HL-60 (cell line): ENCODE results near the gene ARMC9.

ENCODE experiments used
- DNase-seq, 2 experiments: peaks; one replicate each; pipeline ENCODE4 v3.0.0-alpha.2; 2010 to 2020; ENCODE audit warnings: low read depth in 1 of 2, low spot score in 1 of 2
- H3K27ac ChIP-seq: fragments of 250-450 bp; sonication (Bioruptor Pico); replicated peaks from 2 replicates; pipeline ENCODE4 v1.5.1; 2020; ENCODE audit warnings: mild to moderate bottlenecking, moderate library complexity
- H3K27me3 ChIP-seq: fragments of 250-450 bp; sonication (Bioruptor Pico); 2 replicates; pipeline ENCODE4 v1.5.1; 2021; ENCODE audit warnings: mild to moderate bottlenecking, moderate library complexity; ENCODE audit not compliant: insufficient read depth, poor library complexity, severe bottlenecking
- H3K4me3 ChIP-seq: replicated peaks from 2 replicates; pipeline ENCODE4 v1.5.1; 2011; ENCODE audit warnings: mild to moderate bottlenecking, control low read depth, low read length; ENCODE audit not compliant: insufficient read depth
- GABPA ChIP-seq: IDR thresholded peaks from 2 replicates; pipeline ENCODE4 v1.6.1; 2012; ENCODE audit warnings: low read depth
- POLR2AphosphoS5 ChIP-seq: IDR thresholded peaks from 2 replicates; pipeline ENCODE4 v1.6.1; 2012; ENCODE audit warnings: low read depth
- SPI1 ChIP-seq: IDR thresholded peaks from 2 replicates; pipeline ENCODE4 v1.6.1; 2012; ENCODE audit warnings: low read depth, mild to moderate bottlenecking, borderline replicate concordance
- TF ChIP-seq, protein P1 (sequence below): IDR thresholded peaks from one replicate; pipeline ENCODE4 v1.5.1; 2011; ENCODE audit warnings: low read length, control low read depth, inconsistent platforms; ENCODE audit not compliant: insufficient read depth
- TF ChIP-seq, protein P2 (sequence below): IDR thresholded peaks from 2 replicates; pipeline ENCODE4 v1.6.1; 2012; ENCODE audit warnings: low read depth; ENCODE audit not compliant: insufficient replicate concordance

The ARMC9 gene

DNA sequence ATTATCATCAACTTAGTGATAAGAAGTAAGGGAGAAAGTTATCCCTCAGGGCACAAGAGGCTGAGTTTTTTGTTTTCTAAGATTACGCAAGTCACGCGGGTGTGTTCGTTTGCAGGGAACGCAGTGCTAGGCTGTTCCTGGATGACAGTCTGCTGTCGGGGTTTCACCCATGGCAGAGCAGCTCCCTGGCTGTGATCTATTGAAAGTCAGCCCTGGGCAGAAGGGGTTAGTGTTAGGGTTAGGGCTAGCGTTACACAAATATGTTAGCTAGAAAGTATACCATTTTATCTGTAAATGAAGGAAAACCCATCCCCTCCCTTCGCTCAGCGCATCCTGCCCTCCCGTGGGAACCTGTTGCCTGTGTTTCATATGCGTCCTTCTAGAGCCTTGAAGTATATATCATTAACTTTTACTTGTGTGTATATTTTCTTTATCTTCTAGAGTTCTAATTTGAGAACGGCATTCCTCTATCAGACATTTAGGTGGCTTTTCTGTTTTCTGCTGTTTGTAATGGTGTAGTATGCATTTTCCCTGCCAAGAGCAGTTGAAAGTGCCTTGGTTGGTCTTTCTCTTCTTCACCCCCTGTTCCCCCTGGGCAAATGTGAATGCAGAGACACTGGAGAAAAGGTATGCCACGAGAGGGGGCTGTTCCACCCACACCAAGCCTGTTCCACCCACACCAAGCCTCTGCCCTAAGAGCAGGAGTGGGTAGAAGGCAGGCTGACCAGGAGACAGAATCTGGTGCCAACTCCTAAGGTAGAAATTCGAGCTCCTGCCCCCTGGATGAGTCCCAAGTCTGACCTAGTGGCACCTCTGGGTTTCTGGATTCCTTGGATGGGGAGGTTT, 47.0 kb downstream of the ARMC9 start:
- H3K4me3 ChIP-seq = no peak overlapping the region
- no peak overlapping the region for H3K27ac ChIP-seq

DNA sequence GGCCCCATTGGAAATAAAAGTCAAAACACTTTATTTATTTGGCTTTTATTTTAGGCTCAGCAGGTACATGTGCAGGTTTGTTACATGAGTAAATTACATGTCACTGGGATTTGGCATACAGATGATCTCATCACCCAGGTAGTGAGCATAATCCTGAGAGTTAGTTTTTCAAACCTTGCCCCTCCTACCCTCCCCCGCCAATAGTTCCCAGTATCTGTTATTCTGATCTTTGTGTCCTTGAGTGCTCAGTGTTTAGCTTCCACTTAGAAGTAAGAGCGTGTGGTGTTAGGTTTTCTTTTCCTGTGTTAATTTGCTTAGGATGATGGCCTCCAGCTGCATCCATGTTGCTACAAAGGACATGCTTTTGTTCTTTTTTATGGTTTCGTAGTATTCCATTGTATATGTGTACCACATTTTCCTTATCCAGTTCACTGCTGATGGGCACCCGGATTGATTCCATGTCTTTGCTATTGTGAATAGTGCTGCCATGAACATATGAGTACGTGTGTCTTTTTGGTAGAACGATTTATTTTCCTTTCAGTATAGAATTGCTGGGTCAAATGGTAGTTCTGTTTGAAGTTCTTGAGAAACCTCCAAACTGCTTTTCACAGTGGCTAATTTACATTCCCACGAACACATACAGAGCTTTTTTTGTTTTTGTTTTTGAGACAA, 47.9 kb downstream of the ARMC9 start:
- Histone ChIP-seq H3K27ac (no peak overlapping the region), H3K4me3 (no peak overlapping the region), H3K27me3 (no peaks in the 10 kb centered on the region)
- no peak for TF ChIP-seq SPI1
- TF ChIP-seq, protein P1, sequence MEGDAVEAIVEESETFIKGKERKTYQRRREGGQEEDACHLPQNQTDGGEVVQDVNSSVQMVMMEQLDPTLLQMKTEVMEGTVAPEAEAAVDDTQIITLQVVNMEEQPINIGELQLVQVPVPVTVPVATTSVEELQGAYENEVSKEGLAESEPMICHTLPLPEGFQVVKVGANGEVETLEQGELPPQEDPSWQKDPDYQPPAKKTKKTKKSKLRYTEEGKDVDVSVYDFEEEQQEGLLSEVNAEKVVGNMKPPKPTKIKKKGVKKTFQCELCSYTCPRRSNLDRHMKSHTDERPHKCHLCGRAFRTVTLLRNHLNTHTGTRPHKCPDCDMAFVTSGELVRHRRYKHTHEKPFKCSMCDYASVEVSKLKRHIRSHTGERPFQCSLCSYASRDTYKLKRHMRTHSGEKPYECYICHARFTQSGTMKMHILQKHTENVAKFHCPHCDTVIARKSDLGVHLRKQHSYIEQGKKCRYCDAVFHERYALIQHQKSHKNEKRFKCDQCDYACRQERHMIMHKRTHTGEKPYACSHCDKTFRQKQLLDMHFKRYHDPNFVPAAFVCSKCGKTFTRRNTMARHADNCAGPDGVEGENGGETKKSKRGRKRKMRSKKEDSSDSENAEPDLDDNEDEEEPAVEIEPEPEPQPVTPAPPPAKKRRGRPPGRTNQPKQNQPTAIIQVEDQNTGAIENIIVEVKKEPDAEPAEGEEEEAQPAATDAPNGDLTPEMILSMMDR = no peak
- TF ChIP-seq GABPA = no peak
- TF ChIP-seq, protein P2, sequence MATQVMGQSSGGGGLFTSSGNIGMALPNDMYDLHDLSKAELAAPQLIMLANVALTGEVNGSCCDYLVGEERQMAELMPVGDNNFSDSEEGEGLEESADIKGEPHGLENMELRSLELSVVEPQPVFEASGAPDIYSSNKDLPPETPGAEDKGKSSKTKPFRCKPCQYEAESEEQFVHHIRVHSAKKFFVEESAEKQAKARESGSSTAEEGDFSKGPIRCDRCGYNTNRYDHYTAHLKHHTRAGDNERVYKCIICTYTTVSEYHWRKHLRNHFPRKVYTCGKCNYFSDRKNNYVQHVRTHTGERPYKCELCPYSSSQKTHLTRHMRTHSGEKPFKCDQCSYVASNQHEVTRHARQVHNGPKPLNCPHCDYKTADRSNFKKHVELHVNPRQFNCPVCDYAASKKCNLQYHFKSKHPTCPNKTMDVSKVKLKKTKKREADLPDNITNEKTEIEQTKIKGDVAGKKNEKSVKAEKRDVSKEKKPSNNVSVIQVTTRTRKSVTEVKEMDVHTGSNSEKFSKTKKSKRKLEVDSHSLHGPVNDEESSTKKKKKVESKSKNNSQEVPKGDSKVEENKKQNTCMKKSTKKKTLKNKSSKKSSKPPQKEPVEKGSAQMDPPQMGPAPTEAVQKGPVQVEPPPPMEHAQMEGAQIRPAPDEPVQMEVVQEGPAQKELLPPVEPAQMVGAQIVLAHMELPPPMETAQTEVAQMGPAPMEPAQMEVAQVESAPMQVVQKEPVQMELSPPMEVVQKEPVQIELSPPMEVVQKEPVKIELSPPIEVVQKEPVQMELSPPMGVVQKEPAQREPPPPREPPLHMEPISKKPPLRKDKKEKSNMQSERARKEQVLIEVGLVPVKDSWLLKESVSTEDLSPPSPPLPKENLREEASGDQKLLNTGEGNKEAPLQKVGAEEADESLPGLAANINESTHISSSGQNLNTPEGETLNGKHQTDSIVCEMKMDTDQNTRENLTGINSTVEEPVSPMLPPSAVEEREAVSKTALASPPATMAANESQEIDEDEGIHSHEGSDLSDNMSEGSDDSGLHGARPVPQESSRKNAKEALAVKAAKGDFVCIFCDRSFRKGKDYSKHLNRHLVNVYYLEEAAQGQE = no peak
- no peak for TF ChIP-seq POLR2AphosphoS5
- no peak for DNase-seq

More for the DNA sequence above, 47.0 kb downstream of the ARMC9 start:
- no peaks in the 10 kb centered on the region for H3K27me3 ChIP-seq
- TF ChIP-seq GABPA = no peak
- TF ChIP-seq, protein P1 = no peak
- no peak for TF ChIP-seq POLR2AphosphoS5
- TF ChIP-seq, protein P2 = no peak
- no peak for TF ChIP-seq SPI1
- peak in 1 of 2 experiments; percentile 42 for DNase-seq

DNA sequence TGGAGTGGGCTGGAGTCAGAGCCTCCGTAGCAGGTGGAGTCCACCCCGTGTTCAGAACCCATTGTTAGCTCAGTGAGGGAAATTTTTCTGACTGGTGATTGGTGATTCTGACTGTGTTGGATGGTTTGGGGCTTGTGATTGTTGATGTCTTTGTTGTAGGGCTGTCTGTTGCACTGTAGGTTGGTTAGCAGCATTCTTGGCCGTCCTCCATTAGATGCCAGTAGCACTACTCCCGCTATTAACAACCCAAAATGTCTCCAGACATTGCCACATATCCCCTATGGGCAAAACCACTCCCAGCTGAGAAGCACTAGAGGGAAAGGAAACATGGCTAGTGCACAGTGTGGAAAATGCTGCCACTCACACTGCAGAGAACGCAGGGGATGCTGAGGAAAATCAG, 51.7 kb downstream of the ARMC9 start:
- Histone ChIP-seq H3K27ac (no peak overlapping the region), H3K27me3 (no peaks in the 10 kb centered on the region), H3K4me3 (no peak overlapping the region)
- TF ChIP-seq, protein P1 = no peak
- TF ChIP-seq SPI1 (no peak), GABPA (no peak), POLR2AphosphoS5 (no peak)
- TF ChIP-seq, protein P2 = no peak
- DNase-seq = no peak
